ENCODE data around the gene OTOS. TPM values are rescaled to one million over a fixed set of nuclear protein-coding genes. Genes with fewer than 3 reads are reported as not detected.
A peak's percentile ranks its signal among the peaks of the same experiment; 100 is the strongest.

Gene OTOS
- total and polyA plus RNA-seq, 7 donors = not detected

- Histone ChIP-seq H3K27me3 (peaks cover 0 to 42% (median 12%) of the 10 kb centered on the region in 3 donors), H3K4me1 (no peaks in the 10 kb centered on the region), H3K27ac (no peak overlapping the region), H3K4me3 (no peak overlapping the region), H3K36me3 (no peaks in the 10 kb centered on the region), H3K9me3 (no peaks in the 10 kb centered on the region)
- intact Hi-C loops (cut with DNase I) = no loop called here
- TF ChIP-seq POLR2A (IDR thresholded peaks at IDR 0.05) = no peak
- no peak for TF ChIP-seq CTCF (IDR thresholded peaks at IDR 0.05)
- TF ChIP-seq POLR2AphosphoS5 (IDR thresholded peaks at IDR 0.05) = no peak
- no peak for TF ChIP-seq EP300 (IDR thresholded peaks at IDR 0.05)
- 77 to 85% methylated on average over 3 of the region's 3 CpGs for WGBS, 2 donors
- peak; percentile 19 for DNase-seq
Observed at GRCh38 chr2:240153418-240153817, 13.0 kb upstream of the OTOS start.

GRCh38 chr2:240151477-240152031 is 11.1 kb upstream of the OTOS start:
- Histone ChIP-seq H3K27me3 (peaks cover 0 to 45% (median 16%) of the 10 kb centered on the region in 3 donors), H3K4me3 (no peak overlapping the region), H3K9me3 (no peaks in the 10 kb centered on the region), H3K36me3 (no peaks in the 10 kb centered on the region), H3K4me1 (no peaks in the 10 kb centered on the region), H3K27ac (no peak overlapping the region)
- TF ChIP-seq EP300 (IDR thresholded peaks at IDR 0.05) = no peak
- no peak for DNase-seq
- 62 to 70% methylated on average over 15 of the region's 15 CpGs for WGBS, 2 donors
- intact Hi-C loops (cut with DNase I) = no loop called here

DNA sequence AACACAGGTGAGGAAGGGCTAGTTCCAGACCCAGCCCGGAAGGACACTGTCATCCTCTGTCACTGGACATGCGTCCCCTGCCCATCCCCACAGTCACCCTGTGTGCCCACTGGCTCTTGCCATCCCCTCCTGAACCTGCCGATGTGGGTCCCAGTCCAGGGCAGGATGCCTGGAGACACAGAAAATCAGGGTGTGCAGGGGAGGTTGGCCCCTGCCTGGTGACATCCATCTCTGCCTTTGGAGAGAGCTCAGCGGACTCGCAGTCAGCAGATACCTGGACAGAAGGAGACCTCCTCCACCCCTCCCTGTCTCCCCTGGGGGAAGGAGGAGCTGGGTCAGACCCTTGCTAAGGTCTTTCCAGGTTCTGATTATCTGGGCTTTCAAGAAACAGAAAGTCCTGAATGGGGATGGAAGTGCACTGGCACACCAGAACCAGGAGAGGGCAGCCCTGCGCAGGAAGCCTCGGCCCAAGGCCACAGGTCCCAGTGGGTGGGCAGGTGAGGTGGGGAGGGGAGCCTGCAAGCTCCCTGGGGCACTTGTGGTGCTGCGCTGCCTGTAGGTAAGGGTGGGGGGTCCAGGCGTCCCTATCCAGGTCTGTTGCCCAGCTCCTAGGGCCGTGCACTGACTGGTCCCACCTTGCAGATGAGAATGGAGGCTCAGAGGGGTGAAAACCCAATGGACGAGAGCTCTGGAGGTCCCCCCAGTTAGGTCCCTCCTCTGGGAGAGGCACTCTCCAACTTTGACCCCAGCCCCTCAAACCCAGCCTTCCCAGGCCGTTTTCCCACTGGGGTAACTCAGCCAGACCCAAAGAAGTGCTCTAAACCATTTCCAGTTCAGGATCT is 9.7 kb upstream of the OTOS start:
- no peak for DNase-seq
- Histone ChIP-seq H3K36me3 (no peaks in the 10 kb centered on the region), H3K27ac (no peak overlapping the region), H3K4me1 (no peaks in the 10 kb centered on the region), H3K4me3 (no peak overlapping the region), H3K9me3 (no peaks in the 10 kb centered on the region), H3K27me3 (peaks cover 0 to 54% (median 16%) of the 10 kb centered on the region in 3 donors)
- WGBS, 2 donors = 28 to 35% methylated on average over 12 of the region's 12 CpGs
- intact Hi-C loops (cut with DNase I) = no loop called here
- no peak for TF ChIP-seq POLR2AphosphoS5 (IDR thresholded peaks at IDR 0.05)
- TF ChIP-seq CTCF (IDR thresholded peaks at IDR 0.05) = peak in 2 of 4 experiments; percentile 26 to 43
- no peak for TF ChIP-seq POLR2A (IDR thresholded peaks at IDR 0.05)
- no peak for TF ChIP-seq EP300 (IDR thresholded peaks at IDR 0.05)

- intact Hi-C loops (cut with DNase I) = no loop called here
- H3K27ac ChIP-seq = no peak overlapping the region
- H3K36me3 ChIP-seq = no peaks in the 10 kb centered on the region
- 85 to 90% methylated on average over 20 of the region's 20 CpGs for WGBS, 2 donors
- peaks cover 0 to 7% (median 0%) of the 10 kb centered on the region in 4 donors for H3K4me1 ChIP-seq
- DNase-seq = no peak
- H3K4me3 ChIP-seq = no peak overlapping the region
- H3K9me3 ChIP-seq = no peaks in the 10 kb centered on the region
- peaks cover 0 to 54% (median 16%) of the 10 kb centered on the region in 3 donors for H3K27me3 ChIP-seq
- TF ChIP-seq POLR2AphosphoS5 (IDR thresholded peaks at IDR 0.05) (no peak), POLR2A (IDR thresholded peaks at IDR 0.05) (no peak), CTCF (IDR thresholded peaks at IDR 0.05) (no peak), EP300 (IDR thresholded peaks at IDR 0.05) (no peak)
Observed at GRCh38 chr2:240147911-240148587, 7.6 kb upstream of the OTOS start.

GRCh38 chr2:240147382-240147781 is 6.9 kb upstream of the OTOS start:
- Histone ChIP-seq H3K27ac (no peak overlapping the region), H3K4me1 (peaks cover 0 to 7% (median 0%) of the 10 kb centered on the region in 4 donors), H3K4me3 (no peak overlapping the region), H3K36me3 (no peaks in the 10 kb centered on the region), H3K9me3 (no peaks in the 10 kb centered on the region), H3K27me3 (peaks cover 0 to 54% (median 16%) of the 10 kb centered on the region in 3 donors)
- 88 to 90% methylated on average over 5 of the region's 5 CpGs for WGBS, 2 donors
- DNase-seq = no peak
- no peak for TF ChIP-seq EP300 (IDR thresholded peaks at IDR 0.05)
- TF ChIP-seq POLR2A (IDR thresholded peaks at IDR 0.05) = no peak
- TF ChIP-seq CTCF (IDR thresholded peaks at IDR 0.05) = no peak
- no peak for TF ChIP-seq POLR2AphosphoS5 (IDR thresholded peaks at IDR 0.05)
- intact Hi-C loops (cut with DNase I) = no loop called here
